SKM-1 treated with dmso at 0.1 percent for 144 hours (cell line): ENCODE data around the gene ZNF384.

Source experiments
- DNase-seq: peaks from one replicate; lab custom pipeline; 2025; ENCODE audit not compliant: unreplicated experiment; lab: John Stamatoyannopoulos, UW

ZNF384 gene

GRCh38 chr12:6626654-6627283, 62.4 kb downstream of the ZNF384 start:
- no peak for DNase-seq

DNA sequence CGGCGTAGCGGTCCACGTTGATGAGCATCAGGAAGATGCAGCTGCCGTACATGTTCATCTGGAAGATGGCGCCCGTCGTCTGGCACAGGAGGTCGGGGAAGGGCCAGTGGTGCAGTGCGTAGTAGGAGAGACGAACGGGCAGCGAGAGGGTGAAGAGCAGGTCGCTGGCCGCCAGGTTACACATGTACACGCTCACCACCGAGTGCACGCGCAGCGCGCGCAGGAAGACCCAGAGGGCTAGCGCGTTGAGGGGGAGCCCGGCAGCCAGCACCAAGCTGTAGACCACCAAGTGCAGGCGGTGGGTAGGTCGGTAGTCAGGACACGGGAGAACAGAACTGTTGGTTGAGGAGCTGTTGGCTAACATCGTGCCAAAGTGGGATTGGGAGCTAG, 68.3 kb downstream of the ZNF384 start:
- DNase-seq: no peak

DNA sequence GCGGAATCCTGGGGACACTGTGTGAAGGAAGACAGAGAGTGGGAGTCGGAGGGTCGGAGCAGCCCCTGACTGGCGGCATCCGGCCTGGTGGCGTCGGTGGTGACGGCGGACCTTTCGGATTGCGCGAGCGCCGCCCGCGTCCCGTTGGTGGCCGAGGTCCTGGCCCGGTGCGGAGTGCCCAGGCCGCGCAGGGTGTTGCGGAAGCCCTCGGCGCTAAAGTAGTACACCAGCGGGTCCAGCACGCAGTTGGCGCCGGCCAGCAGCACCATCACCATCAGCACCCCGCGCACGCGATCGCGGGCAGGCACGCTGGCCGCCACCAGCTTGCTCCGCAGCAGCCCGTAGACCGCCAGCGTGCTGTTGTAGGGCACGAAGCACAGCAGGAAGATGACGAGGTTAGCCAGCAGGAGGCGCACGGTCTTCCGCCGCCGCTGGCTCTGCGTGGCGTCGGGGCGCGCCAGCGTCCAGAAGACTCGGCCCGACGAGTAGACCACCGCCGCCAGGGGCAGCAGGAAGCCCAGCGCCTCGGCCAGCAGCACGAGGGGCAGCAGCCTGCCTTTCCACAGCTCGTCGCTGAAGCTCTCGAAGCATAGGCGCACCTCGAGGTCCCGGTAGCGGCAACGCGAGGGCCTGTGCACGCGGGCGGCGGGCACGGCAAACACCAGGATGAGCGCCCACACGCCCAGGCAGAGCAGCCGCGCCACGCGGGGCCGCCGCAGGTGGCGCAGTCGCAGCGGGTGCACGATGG, 68.9 kb downstream of the ZNF384 start:
- no peak for DNase-seq

- DNase-seq: no peak
Measured at GRCh38 chr12:6618483-6619225, 70.5 kb downstream of the ZNF384 start.
